Measurements from ENCODE around the gene PROM1.

PROM1 gene

DNA sequence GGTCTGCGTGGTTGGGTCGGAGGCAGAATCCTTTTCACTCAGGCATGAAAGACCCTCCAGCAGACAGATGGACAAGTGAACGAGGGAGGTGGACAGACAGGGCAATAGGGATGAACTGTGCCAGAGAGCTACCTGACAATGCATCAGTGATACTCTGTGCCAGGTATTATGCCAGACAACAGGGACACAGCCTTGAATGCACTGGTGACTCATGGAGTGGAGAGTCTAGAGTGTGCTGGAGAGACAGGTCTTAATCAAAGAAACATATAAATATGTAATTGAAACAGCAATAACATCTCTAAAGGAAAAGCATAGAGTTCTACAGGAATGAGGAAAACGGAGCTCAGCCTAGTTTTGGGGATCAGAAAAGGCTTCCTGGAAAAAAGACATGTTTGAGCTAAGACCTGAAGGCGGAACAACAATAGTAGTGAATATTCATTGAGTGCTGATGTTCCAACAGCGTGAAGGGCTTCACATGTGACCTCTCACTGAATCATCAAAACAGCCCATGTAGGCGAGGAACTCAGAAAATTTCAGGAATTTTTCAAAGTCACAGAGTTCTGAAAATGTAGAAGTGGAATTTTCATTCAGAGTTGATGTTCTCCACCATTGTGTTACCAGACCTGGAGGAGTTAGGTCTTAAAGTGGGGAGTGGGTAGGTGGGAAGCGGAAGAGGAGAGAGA lies 100.8 kb downstream of the PROM1 start:
- DNase-seq (ENCODE audit: low read depth) = peak; percentile 21
- TF ChIP-seq, protein P1, sequence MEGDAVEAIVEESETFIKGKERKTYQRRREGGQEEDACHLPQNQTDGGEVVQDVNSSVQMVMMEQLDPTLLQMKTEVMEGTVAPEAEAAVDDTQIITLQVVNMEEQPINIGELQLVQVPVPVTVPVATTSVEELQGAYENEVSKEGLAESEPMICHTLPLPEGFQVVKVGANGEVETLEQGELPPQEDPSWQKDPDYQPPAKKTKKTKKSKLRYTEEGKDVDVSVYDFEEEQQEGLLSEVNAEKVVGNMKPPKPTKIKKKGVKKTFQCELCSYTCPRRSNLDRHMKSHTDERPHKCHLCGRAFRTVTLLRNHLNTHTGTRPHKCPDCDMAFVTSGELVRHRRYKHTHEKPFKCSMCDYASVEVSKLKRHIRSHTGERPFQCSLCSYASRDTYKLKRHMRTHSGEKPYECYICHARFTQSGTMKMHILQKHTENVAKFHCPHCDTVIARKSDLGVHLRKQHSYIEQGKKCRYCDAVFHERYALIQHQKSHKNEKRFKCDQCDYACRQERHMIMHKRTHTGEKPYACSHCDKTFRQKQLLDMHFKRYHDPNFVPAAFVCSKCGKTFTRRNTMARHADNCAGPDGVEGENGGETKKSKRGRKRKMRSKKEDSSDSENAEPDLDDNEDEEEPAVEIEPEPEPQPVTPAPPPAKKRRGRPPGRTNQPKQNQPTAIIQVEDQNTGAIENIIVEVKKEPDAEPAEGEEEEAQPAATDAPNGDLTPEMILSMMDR (conservative IDR thresholded peaks at IDR 0.05; ENCODE audit: control insufficient read depth, insufficient read depth, low read depth, low read length) = no peak

DNA sequence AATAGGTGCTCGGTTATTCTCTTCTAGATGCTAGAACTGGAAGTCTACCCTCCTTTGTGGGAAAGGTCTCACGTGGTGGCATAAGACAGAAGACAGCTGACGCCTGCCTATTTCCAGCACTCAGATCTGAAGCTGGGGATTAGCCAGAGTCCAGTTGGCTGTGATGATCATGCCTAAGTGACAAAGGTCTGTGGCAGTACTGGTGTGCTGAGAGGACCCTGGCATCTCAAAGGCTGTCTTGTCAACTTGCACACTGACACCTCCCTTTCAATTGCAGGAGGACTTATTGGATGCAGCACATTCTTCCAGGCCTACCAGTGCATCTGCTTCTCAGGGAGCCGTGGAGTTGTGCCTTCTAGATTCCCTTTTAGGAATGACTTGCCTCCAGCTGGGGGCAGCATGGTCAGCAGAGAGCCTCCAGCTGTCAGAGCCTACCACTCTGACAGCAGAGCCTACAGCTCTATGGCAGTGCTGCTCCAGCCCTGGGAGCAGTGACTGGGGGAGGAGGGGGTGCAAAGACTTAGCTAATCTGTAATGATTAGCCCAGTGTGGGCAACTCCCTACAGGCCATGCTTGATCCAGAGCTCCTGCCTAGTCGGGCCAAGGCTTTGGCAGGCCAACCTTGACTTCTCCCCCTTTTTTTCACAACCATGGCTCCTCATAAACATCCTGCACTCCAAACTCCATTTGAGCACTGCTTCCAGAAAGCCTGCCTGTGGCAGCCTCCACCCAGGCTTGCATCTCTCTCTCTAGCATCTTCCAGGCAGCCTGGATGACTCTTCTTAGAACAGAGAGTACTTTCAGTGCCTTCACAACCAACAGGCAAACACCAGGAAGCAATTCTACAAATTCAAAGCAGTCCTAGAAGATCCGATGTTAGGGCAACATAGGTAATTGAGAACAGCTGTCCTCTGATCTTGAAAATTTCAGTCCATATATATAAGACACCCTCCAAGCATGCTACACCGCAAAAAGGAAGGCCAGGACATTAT lies 107.1 kb downstream of the PROM1 start:
- H3K4me3 ChIP-seq (ENCODE audit: control insufficient read depth, low read depth, low read length) = no peak overlapping the region
- DNase-seq (ENCODE audit: low read depth) = peak; percentile 15
- TF ChIP-seq, protein P1 (conservative IDR thresholded peaks at IDR 0.05; ENCODE audit: control insufficient read depth, insufficient read depth, low read depth, low read length) = no peak

More for the DNA sequence above, 100.8 kb downstream of the PROM1 start:
- no peak overlapping the region for H3K4me3 ChIP-seq (ENCODE audit: control insufficient read depth, low read depth, low read length)

DNA sequence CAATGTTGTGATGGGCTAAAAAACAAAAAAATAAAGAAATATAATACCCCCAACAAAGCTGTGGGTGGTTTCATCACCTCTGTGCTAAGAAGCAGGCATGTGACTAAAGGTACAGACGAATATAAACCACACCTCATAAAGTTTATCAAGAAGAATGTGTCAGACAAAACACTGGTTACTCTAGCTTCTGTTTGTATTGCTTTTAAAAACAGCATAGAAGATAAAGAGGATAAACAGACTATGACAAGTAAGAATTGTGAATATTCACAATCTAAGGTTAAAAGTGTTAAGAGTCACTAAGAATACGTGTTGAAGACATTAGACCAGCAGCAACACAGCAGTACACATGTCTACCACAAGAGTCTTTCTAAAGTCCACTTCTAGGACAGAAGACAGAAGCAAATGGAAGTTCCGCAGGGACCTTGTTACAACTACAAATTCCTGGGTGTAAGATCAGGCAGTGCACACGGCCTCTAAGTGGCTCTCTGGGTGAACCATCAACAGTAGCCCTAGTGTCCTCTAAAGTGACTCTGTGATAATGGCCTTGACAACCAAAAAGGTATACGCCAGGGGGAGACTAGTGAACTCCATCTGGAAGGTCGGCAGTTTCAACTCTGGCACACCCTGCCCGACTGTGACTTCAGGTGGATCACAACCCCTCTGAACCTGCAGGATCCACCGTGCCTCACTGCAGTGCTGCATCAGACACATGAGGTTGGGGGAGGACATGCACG lies 112.6 kb downstream of the PROM1 start:
- no peak for DNase-seq (ENCODE audit: low read depth)
- no peak overlapping the region for H3K4me3 ChIP-seq (ENCODE audit: control insufficient read depth, low read depth, low read length)
- TF ChIP-seq, protein P1 (conservative IDR thresholded peaks at IDR 0.05; ENCODE audit: control insufficient read depth, insufficient read depth, low read depth, low read length) = no peak

DNA sequence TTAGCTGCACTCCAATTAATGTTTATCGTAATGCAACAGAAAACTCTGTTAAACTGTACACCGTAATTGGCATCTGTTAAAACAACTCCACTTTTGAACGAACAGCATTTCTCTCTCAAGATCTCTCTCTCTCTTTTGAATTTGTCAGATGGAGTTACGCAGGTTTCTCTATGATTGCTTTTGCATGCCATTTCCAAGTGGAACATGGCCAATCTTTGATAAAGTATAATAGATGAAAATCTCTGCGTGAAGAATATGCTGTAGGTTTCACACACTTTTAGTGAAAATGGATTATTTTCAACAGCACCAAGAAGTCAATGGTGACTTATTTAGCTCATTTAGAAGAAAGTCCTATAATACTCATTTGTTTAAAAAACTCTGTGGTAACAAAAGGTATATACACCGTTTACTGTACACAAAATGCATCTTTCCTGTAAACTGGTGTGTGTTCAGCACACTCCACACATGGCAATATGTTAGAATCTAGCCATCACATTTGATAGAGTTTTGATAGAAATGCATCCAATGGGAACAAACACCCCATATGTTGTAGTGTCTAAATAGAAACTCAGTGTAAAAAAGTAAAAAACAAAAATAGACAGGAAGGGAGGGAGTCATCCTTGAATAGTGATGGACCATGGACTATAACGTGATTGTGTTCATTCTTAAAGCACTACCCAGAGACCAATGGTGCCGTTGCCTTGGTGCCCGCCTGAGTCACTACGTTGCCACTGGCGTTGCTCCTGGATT lies 115.1 kb downstream of the PROM1 start:
- TF ChIP-seq, protein P1 (conservative IDR thresholded peaks at IDR 0.05; ENCODE audit: control insufficient read depth, insufficient read depth, low read depth, low read length) = no peak
- DNase-seq (ENCODE audit: low read depth) = no peak

DNA sequence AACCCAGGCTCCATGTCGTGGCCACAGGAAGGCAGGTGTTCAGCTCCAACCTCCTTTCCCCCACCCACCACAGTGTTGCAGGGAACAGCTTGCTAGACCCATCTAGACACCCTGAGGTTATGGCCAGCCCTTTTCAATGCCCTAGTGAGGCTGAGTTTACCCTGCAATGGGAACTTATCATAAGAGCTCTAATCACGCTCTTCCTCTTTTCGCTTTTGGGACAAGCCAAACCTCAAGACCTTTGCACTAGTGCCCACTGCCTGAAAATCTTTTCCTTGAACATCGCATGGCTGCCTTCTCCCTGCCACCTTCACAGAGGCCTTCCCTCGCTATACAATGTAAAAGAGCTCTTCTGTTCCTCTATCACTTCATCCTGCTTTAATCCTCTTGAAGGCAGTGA lies 118.5 kb downstream of the PROM1 start:
- H3K4me3 ChIP-seq (ENCODE audit: control insufficient read depth, low read depth, low read length) = no peak overlapping the region
- DNase-seq (ENCODE audit: low read depth) = no peak
- TF ChIP-seq, protein P1 (conservative IDR thresholded peaks at IDR 0.05; ENCODE audit: control insufficient read depth, insufficient read depth, low read depth, low read length) = no peak

More for the DNA sequence above, 115.1 kb downstream of the PROM1 start:
- no peak overlapping the region for H3K4me3 ChIP-seq (ENCODE audit: control insufficient read depth, low read depth, low read length)

DNA sequence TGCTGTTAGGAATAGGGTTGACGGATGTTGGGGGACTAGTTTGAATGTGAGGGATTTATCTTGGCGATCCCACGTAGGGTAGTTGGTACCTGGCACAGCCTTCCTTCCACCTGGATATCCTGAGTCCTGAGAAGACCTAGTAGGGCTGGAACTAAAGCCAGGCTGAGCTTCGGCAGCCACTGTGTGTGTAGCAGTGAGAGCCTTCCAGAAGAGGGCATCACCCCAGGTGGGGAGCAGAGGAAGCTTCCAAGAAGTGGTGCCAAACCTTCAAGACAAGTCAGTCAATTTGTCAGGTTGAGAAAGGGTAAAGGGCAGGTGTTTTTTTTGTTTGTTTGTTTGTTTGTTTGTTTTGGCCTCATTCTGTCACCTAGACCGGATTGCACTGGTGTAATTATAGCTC lies 119.7 kb downstream of the PROM1 start:
- TF ChIP-seq, protein P1 (conservative IDR thresholded peaks at IDR 0.05; ENCODE audit: control insufficient read depth, insufficient read depth, low read depth, low read length) = peak; percentile 4
- DNase-seq (ENCODE audit: low read depth) = no peak
- no peak overlapping the region for H3K4me3 ChIP-seq (ENCODE audit: control insufficient read depth, low read depth, low read length)

All from fibroblast of mammary gland (primary cell).